ENCODE measurements around the gene FBXO10.

Gene FBXO10

GRCh38 chr9:37583522-37584121 lies 7.4 kb upstream of the FBXO10 start:
- no peaks in the 10 kb centered on the region for H3K9me3 ChIP-seq (ENCODE audit: severe bottlenecking)
- H3K4me1 ChIP-seq (ENCODE audit: insufficient read depth, poor library complexity, severe bottlenecking): no peaks in the 10 kb centered on the region
- H3K27me3 ChIP-seq (ENCODE audit: insufficient read depth, poor library complexity, severe bottlenecking): no peaks in the 10 kb centered on the region
- ATAC-seq (ENCODE audit: low read depth) (no peak), DNase-seq (ENCODE audit: low spot score) (no peak)
- H3K4me3 ChIP-seq (ENCODE audit: severe bottlenecking): no peak overlapping the region
- peaks cover 83% of the 10 kb centered on the region for H3K36me3 ChIP-seq (ENCODE audit: low read depth)
- TF ChIP-seq CTCF (IDR thresholded peaks at IDR 0.05; ENCODE audit: poor library complexity, severe bottlenecking): no peak
- H3K27ac ChIP-seq (ENCODE audit: poor library complexity, severe bottlenecking): no peak overlapping the region

DNA sequence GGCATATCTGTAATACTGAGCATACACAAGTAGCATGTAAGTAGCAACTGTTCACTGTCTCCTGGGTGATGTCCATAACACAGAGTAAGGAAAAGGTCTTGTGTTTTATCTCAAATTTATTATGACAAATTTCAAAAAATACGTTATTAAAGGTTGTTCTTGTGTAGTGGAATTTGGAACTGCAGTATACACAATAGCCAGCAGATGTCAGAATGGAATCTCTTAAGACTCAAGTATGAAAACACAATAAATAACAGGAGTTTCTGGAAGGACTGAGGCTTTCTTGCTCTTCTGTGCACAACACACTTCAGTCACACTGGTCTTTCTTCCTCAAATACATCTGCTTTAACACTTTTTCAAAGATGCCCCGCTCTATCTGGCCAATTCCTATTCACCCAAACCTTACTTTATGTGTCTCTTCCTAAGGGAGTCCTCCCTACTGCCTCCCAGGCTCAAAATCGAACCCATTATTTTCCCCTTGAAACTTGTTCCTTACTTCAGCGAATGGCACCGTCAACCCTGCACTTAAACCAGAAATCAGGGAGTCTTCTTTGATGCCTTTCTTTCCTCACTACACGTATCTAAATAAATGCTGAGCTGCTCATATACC lies 6.5 kb upstream of the FBXO10 start:
- peaks cover 73% of the 10 kb centered on the region for H3K36me3 ChIP-seq (ENCODE audit: low read depth)
- ATAC-seq (ENCODE audit: low read depth): peak; percentile 52; the same call in 2 of the 3 replicates
- no peak overlapping the region for H3K4me3 ChIP-seq (ENCODE audit: severe bottlenecking)
- no peaks in the 10 kb centered on the region for H3K4me1 ChIP-seq (ENCODE audit: insufficient read depth, poor library complexity, severe bottlenecking)
- peak; percentile 81 for TF ChIP-seq CTCF (IDR thresholded peaks at IDR 0.05; ENCODE audit: poor library complexity, severe bottlenecking)
- H3K27ac ChIP-seq (ENCODE audit: poor library complexity, severe bottlenecking): no peak overlapping the region
- no peaks in the 10 kb centered on the region for H3K27me3 ChIP-seq (ENCODE audit: insufficient read depth, poor library complexity, severe bottlenecking)
- no peak for DNase-seq (ENCODE audit: low spot score)
- no peaks in the 10 kb centered on the region for H3K9me3 ChIP-seq (ENCODE audit: severe bottlenecking)

DNA sequence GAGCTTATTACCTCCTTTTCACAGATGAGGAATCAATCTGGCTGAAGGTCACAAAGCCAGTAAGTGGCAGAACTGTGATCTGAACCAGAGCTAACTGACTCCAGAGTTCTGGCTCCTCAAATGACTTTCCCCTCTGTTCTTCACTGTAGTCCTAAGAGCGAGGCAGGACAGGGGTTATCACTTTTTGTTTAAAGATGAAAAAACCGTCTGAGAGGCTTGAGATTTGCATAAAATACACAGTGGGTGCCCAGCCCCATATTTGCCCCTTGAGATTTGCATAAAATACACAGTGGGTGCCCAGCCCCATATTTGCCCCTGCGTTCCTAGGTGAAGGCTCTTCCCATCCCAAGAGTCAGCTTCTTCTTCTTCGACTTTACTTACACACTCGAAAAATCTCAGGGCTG lies 667 bp downstream of the FBXO10 start:
- Histone ChIP-seq H3K4me3 (ENCODE audit: severe bottlenecking) (peak overlapping the region; percentile 73), H3K27me3 (ENCODE audit: insufficient read depth, poor library complexity, severe bottlenecking) (no peaks in the 10 kb centered on the region), H3K9me3 (ENCODE audit: severe bottlenecking) (no peaks in the 10 kb centered on the region), H3K27ac (ENCODE audit: poor library complexity, severe bottlenecking) (peak overlapping the region; percentile 27), H3K36me3 (ENCODE audit: low read depth) (peaks cover 2% of the 10 kb centered on the region; the same call in 1 of the 2 replicates), H3K4me1 (ENCODE audit: insufficient read depth, poor library complexity, severe bottlenecking) (peaks cover 3% of the 10 kb centered on the region)
- no peak for TF ChIP-seq CTCF (IDR thresholded peaks at IDR 0.05; ENCODE audit: poor library complexity, severe bottlenecking)
- DNase-seq (ENCODE audit: low spot score) (no peak), ATAC-seq (ENCODE audit: low read depth) (no peak; the same call in 2 of the 3 replicates)

GRCh38 chr9:37575001-37575400 lies 1.2 kb downstream of the FBXO10 start:
- Histone ChIP-seq H3K4me3 (ENCODE audit: severe bottlenecking) (no peak overlapping the region), H3K9me3 (ENCODE audit: severe bottlenecking) (no peaks in the 10 kb centered on the region), H3K27ac (ENCODE audit: poor library complexity, severe bottlenecking) (no peak overlapping the region), H3K27me3 (ENCODE audit: insufficient read depth, poor library complexity, severe bottlenecking) (no peaks in the 10 kb centered on the region), H3K4me1 (ENCODE audit: insufficient read depth, poor library complexity, severe bottlenecking) (peaks cover 3% of the 10 kb centered on the region), H3K36me3 (ENCODE audit: low read depth) (no peaks in the 10 kb centered on the region)
- ATAC-seq (ENCODE audit: low read depth) (no peak), DNase-seq (ENCODE audit: low spot score) (no peak)
- TF ChIP-seq CTCF (IDR thresholded peaks at IDR 0.05; ENCODE audit: poor library complexity, severe bottlenecking): no peak

GRCh38 chr9:37574241-37574721 lies 1.9 kb downstream of the FBXO10 start:
- no peaks in the 10 kb centered on the region for H3K27me3 ChIP-seq (ENCODE audit: insufficient read depth, poor library complexity, severe bottlenecking)
- ATAC-seq (ENCODE audit: low read depth) (no peak), DNase-seq (ENCODE audit: low spot score) (no peak)
- TF ChIP-seq CTCF (IDR thresholded peaks at IDR 0.05; ENCODE audit: poor library complexity, severe bottlenecking): no peak
- no peaks in the 10 kb centered on the region for H3K9me3 ChIP-seq (ENCODE audit: severe bottlenecking)
- H3K4me3 ChIP-seq (ENCODE audit: severe bottlenecking): no peak overlapping the region
- no peak overlapping the region for H3K27ac ChIP-seq (ENCODE audit: poor library complexity, severe bottlenecking)
- H3K4me1 ChIP-seq (ENCODE audit: insufficient read depth, poor library complexity, severe bottlenecking): peaks cover 3% of the 10 kb centered on the region
- H3K36me3 ChIP-seq (ENCODE audit: low read depth): no peaks in the 10 kb centered on the region
